ENCODE data around the gene BAZ1A.

GRCh38 chr14:34782031-34782430, 93.1 kb downstream of the BAZ1A start:
- TF ChIP-seq CTCF (IDR thresholded peaks at IDR 0.05), result no peak
- no peak for TF ChIP-seq POLR2AphosphoS5 (IDR thresholded peaks at IDR 0.05)
- no peak for TF ChIP-seq POLR2A (IDR thresholded peaks at IDR 0.05)

Data from prostate gland (tissue), 2 donors.